Aorta (tissue), 5 donors: ENCODE results near the gene TP53BP2. TPM values are rescaled to one million over a fixed set of nuclear protein-coding genes. Genes with fewer than 3 reads are reported as not detected.
"Not testable (repeated sequence)": the region's sequence is repeated elsewhere in the genome, so short reads cannot be mapped to it uniquely, and the experiment has no call there.

ENCODE experiments used
- ATAC-seq: fragments of 200-7000 bp; cut with Tn5 transposase; one replicate; pipeline ENCODE4 v1.9.1; 2022; ENCODE audit warnings: moderate library complexity; ENCODE audit not compliant: low FRiP score
- DNase-seq, 2 donors: peaks; one replicate each; pipeline ENCODE4 v3.0.0-alpha.2; 2020
- H3K27ac ChIP-seq, 2 donors: one replicate each; pipeline ENCODE4 v1.5.1; 2013; ENCODE audit warnings: low read length in 2 of 2, mild to moderate bottlenecking in 2 of 2, moderate library complexity in 2 of 2, control low read depth in 1 of 2, inconsistent platforms in 1 of 2, low read depth in 1 of 2
- H3K27me3 ChIP-seq, 2 donors: one replicate each; pipeline ENCODE4 v1.6.1; 2013; ENCODE audit warnings: control low read depth in 1 of 2, low read length in 1 of 2, mild to moderate bottlenecking in 1 of 2, moderate library complexity in 1 of 2; ENCODE audit not compliant: insufficient read depth in 2 of 2, control insufficient read depth in 1 of 2
- H3K36me3 ChIP-seq, 2 donors: one replicate each; pipeline ENCODE4 v1.6.1; 2013; ENCODE audit warnings: control low read depth in 1 of 2, low read length in 1 of 2, mild to moderate bottlenecking in 1 of 2; ENCODE audit not compliant: insufficient read depth in 2 of 2, control insufficient read depth in 1 of 2
- H3K4me1 ChIP-seq, 2 donors: one replicate each; pipeline ENCODE4 v1.6.1; 2013; ENCODE audit warnings: low read length in 2 of 2, control low read depth in 1 of 2, mild to moderate bottlenecking in 1 of 2, moderate library complexity in 1 of 2; ENCODE audit not compliant: insufficient read depth in 2 of 2, control insufficient read depth in 1 of 2
- H3K4me3 ChIP-seq, 2 donors: one replicate each; pipeline ENCODE4 v1.5.1; 2013; ENCODE audit warnings: low read length in 2 of 2, control low read depth in 1 of 2, mild to moderate bottlenecking in 1 of 2
- H3K9me3 ChIP-seq: one replicate; pipeline ENCODE4 v1.6.1; 2013; ENCODE audit warnings: mild to moderate bottlenecking, low read length; ENCODE audit not compliant: control insufficient read depth
- WGBS, 2 donors: extraction: QIAGEN DNeasy Blood & Tissue Kit; methylation state at CpG; one replicate each; pipeline ENCODE4 v1.1.7; 2013; 5-methylcytosine and 5-hydroxymethylcytosine counted together
- intact Hi-C, 2 donors: fragments of 100-400 bp; cut with DNase I; formaldehyde crosslinking; loops; one replicate each; pipeline versions ENCODE4 v1.14.2 to v1.15.0; 2022
- long read RNA-seq, 2 donors: library from polyadenylated mRNA; unstranded; transcript quantifications; one replicate each; pipeline ENCODE4 v2.0.0, GENCODE V29; 2020 to 2021
- polyA plus RNA-seq, 2 donors: library from polyadenylated mRNA; stranded (reverse); fragments of 200-250 nt; gene quantifications; one replicate each; pipeline ENCODE4 v1.2.3, GENCODE V29; 2013
- total RNA-seq, 2 donors: library from RNA; stranded (reverse); fragmentation: NEBNext Ultra II Directional; extraction: Animal tissue kit (Norgen Biotek cat#: 25700); gene quantifications; one replicate each; pipeline ENCODE4 v1.2.1, GENCODE V29; 2021
- donor health status: healthy with polysubstance abuse.
- donor health status: Bipolar disorder and iron deficiency.
- donor health status: DM: no; HTN: no; CAD: no.
- donor health status: DM: no; HTN: no; CAD: no.
- donor health status: DM: yes; HTN: yes; CAD: no.

TP53BP2 gene, protein sequence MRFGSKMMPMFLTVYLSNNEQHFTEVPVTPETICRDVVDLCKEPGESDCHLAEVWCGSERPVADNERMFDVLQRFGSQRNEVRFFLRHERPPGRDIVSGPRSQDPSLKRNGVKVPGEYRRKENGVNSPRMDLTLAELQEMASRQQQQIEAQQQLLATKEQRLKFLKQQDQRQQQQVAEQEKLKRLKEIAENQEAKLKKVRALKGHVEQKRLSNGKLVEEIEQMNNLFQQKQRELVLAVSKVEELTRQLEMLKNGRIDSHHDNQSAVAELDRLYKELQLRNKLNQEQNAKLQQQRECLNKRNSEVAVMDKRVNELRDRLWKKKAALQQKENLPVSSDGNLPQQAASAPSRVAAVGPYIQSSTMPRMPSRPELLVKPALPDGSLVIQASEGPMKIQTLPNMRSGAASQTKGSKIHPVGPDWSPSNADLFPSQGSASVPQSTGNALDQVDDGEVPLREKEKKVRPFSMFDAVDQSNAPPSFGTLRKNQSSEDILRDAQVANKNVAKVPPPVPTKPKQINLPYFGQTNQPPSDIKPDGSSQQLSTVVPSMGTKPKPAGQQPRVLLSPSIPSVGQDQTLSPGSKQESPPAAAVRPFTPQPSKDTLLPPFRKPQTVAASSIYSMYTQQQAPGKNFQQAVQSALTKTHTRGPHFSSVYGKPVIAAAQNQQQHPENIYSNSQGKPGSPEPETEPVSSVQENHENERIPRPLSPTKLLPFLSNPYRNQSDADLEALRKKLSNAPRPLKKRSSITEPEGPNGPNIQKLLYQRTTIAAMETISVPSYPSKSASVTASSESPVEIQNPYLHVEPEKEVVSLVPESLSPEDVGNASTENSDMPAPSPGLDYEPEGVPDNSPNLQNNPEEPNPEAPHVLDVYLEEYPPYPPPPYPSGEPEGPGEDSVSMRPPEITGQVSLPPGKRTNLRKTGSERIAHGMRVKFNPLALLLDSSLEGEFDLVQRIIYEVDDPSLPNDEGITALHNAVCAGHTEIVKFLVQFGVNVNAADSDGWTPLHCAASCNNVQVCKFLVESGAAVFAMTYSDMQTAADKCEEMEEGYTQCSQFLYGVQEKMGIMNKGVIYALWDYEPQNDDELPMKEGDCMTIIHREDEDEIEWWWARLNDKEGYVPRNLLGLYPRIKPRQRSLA
- total RNA-seq (10 to 100 TPM; 60.6 to 83.9 TPM), polyA plus RNA-seq (10 to 100 TPM; 10.3 to 22.3 TPM)
- long read RNA-seq, donor 1, partial matches to known transcripts, result 28 of 29 reads
- long read RNA-seq, donor 1, other reads (novel, unspliced or antisense), result 1 of 29 reads
- long read RNA-seq, donor 2, full-length matches to known transcripts, result 13 of 27 reads
- long read RNA-seq, donor 2, partial matches to known transcripts, result 10 of 27 reads
- long read RNA-seq, donor 2, other reads (novel, unspliced or antisense), result 4 of 27 reads

DNA sequence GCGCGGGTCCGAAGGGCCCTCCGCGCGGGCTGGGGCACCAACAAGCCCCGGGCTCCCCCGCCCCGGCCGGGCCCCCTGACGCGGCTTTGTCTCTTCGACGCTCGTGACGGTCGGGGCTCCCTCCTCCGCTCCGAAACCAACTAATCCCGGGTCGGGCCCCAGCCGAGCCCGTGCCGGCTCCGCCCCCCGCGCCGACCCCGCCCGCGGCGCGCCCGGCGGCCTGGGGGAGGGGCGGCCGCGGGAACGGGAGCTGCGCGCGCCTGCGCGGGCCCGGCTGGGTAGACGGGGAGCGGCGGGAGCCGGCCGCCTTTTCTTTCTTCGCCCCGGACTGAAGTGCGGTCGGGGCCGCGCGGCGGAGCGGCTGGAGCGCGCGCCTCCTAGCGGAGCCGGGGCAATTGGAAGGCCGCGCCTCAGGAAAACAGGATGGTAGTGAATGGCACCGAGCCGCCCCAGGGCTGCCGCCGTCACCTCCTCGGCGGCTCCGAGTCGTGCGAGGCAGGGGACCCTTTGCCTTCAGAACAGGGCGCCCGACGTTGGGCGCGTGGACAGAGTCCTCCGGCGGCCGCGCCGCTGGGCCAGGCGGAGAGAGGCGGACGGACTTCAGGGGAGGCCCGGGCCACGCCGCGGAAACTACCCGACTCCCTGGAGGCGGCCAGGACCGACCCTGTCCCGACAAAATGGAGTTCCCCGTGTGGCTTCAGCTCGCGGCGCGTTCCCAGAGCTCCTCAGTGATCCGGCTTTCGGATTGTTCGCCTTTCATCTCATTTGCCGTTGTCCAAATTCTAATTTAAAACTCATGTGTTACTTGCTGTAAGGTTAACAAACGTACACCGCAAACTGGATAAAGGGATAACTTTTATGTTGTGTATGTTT is at the start of gene TP53BP2:
TSS of gene TP53BP2 (minus strand) at position 138 of the 873 bp plus-strand sequence. CDS start 267 bp downstream, outside the sequence.
- Histone ChIP-seq H3K36me3 (no peaks in the 10 kb centered on the region), H3K27me3 (no peaks in the 10 kb centered on the region), H3K9me3 (no peaks in the 10 kb centered on the region), H3K27ac (peak within 1 kb of the TSS; percentile 98 to 99), H3K4me1 (no peaks in the 10 kb centered on the region), H3K4me3 (peak within 1 kb of the TSS; percentile 77 to 84)
- ATAC-seq, result peak; percentile 95
- peak; percentile 92 to 95 for DNase-seq
- intact Hi-C loops, result loop anchor here in 1 of 2 donors (2.0 to 5.0 kb wide), 3 partner anchors 34 to 144 kb away; no protein-coding TSS in a partner anchor
- WGBS, 2 donors, result 1% methylated on average over 56 to 107 of the region's 107 CpGs

GRCh38 chr1:223890494-223890893 is 44.7 kb upstream of the TP53BP2 start:
- WGBS, 2 donors, result 67 to 82% methylated on average over 3 to 5 of the region's 7 CpGs
- H3K27ac ChIP-seq, intact Hi-C loops, H3K4me3 ChIP-seq, H3K27me3 ChIP-seq, ATAC-seq, DNase-seq, H3K4me1 ChIP-seq, H3K9me3 ChIP-seq, H3K36me3 ChIP-seq: not testable (repeated sequence)

DNA sequence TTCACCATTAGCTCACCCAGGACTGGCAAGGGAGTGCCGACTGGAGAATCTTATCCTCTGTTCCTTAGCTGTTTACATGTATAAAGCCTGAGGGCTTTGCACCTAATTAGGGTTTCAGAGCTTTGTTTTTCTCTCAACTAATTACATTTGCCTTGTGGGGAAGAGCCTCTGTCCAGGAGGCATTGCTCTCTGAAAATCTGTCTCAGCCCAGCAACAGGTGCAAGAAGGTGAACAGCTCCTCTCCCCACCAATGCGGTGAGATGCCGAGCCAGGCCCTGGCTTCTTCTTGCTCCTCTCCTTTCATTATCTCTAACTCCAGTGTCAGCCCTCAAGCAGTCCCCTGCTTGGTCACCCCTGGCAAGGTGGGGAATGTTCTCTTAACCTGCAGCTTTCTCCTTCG is 43.6 kb upstream of the TP53BP2 start:
- not testable (repeated sequence) for H3K27me3 ChIP-seq, H3K9me3 ChIP-seq, H3K4me3 ChIP-seq, DNase-seq, H3K27ac ChIP-seq, H3K4me1 ChIP-seq, ATAC-seq, H3K36me3 ChIP-seq
- intact Hi-C loops, result loop anchor here in 1 of 2 donors (5.0 kb wide), 2 partner anchors 37 to 187 kb away; no protein-coding TSS in a partner anchor
- 96 to 100% methylated on average over 4 of the region's 4 CpGs for WGBS, 2 donors

DNA sequence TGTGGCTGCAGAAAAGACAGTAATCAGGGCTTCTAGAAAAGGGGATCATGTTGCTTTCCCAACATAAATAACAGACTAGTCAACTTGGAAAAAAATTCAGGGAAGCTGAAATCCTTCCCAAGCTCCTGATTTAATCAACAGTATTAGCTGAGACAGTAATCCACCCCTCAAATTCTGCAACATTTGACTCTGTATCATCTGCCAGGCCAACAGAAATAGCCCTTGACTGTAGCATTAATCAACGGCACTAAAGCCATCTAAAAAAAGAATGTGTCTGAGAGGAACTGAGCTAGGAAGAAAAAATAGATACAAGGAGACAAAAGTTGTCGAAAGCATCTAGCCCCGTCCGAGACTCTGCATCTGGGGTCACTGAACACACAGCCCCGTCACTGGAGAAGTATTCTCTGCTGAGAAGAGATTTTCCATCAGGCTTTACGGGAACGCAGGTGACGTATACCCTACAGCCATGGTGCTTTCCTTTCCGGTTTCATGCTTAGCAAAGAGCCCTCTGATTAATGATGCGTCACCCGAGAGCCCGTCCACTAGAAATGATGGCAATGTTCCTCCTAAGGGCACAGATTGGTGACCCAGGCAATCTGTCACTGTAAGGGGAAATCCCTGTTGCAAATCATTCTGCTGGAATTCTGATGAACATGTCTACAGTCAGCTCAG is 42.1 kb upstream of the TP53BP2 start:
- Histone ChIP-seq H3K4me3 (no peak overlapping the region), H3K9me3 (no peaks in the 10 kb centered on the region), H3K4me1 (no peaks in the 10 kb centered on the region), H3K36me3 (no peaks in the 10 kb centered on the region), H3K27ac (peak overlapping the region; percentile 65 to 74), H3K27me3 (no peaks in the 10 kb centered on the region)
- ATAC-seq, result peak; percentile 68
- peak; percentile 73 to 83 for DNase-seq
- 4 to 10% methylated on average over 12 of the region's 12 CpGs for WGBS, 2 donors
- intact Hi-C loops, result loop anchor here (2.0 to 5.0 kb wide), 3 partner anchors 36 to 186 kb away; no protein-coding TSS in a partner anchor

- DNase-seq (no peak), ATAC-seq (no peak)
- WGBS, 2 donors, result 86 to 91% methylated on average over 4 of the region's 4 CpGs
- Histone ChIP-seq H3K9me3 (no peaks in the 10 kb centered on the region), H3K27ac (no peak overlapping the region), H3K4me3 (no peak overlapping the region), H3K27me3 (no peaks in the 10 kb centered on the region), H3K4me1 (no peaks in the 10 kb centered on the region), H3K36me3 (no peaks in the 10 kb centered on the region)
- intact Hi-C loops, result loop anchor here (2.0 to 5.0 kb wide), 3 partner anchors 34 to 184 kb away; no protein-coding TSS in a partner anchor
Measured at GRCh38 chr1:223886516-223886921, 40.8 kb upstream of the TP53BP2 start.

- no peak overlapping the region for H3K4me3 ChIP-seq
- no peaks in the 10 kb centered on the region for H3K36me3 ChIP-seq
- H3K4me1 ChIP-seq, result peaks cover 0 to under 1% of the 10 kb centered on the region in 2 donors
- 96 to 98% methylated on average over 3 of the region's 3 CpGs for WGBS, 2 donors
- intact Hi-C loops, result loop anchor here (2.0 to 5.0 kb wide), 3 partner anchors 33 to 183 kb away; no protein-coding TSS in a partner anchor
- no peak overlapping the region for H3K27ac ChIP-seq
- DNase-seq (no peak), ATAC-seq (no peak)
- no peaks in the 10 kb centered on the region for H3K9me3 ChIP-seq
- H3K27me3 ChIP-seq, result no peaks in the 10 kb centered on the region
Measured at GRCh38 chr1:223885614-223886013, 39.9 kb upstream of the TP53BP2 start.

DNA sequence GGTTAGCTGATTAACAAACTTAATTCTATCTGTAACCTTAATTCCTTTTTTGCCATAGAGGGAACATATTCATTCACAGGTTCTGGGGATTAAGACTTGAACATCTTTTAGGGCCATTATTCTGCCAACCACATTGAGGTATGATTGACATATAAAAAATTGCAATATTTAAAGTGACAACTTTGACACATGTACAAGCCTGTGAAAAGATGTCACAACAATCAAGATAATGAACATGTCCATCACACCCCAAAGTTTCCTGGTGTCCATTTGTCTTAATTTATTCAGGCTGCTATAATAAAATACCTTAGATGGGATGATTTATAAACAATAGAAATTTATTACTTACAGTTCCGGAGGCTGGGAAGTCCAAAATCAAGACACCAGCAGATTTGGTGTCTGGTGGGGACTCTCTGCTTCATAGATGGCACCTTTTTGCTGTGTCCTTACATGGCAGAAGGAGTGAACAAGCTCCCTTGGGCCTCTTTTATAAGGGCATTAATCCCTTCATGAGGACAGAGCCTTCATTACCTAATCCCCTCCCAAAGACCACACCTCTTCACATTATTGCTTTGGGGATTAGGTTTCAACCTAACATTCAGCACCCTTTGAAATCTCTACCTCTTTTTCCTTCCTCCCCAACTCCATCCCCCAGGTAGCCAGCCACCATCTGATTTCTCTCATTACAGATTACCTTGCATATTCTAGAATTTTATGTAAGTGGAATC is 33.0 kb upstream of the TP53BP2 start:
- Histone ChIP-seq H3K27me3 (no peaks in the 10 kb centered on the region), H3K27ac (no peak overlapping the region), H3K4me3 (no peak overlapping the region), H3K36me3 (no peaks in the 10 kb centered on the region), H3K4me1 (peaks cover 0 to 2% of the 10 kb centered on the region in 2 donors), H3K9me3 (peaks cover 2% of the 10 kb centered on the region)
- DNase-seq, result no peak
- WGBS, 2 donors, result 96% methylated on average over 1 of the region's 1 CpG
- ATAC-seq, result no peak
- intact Hi-C loops, result no loop called here
